Ovary (tissue), 3 donors: ENCODE results near the gene SCD.

Experiments
- EP300 ChIP-seq: sonication (generic); formaldehyde crosslinking; IDR thresholded peaks from one replicate; pipeline ENCODE4 v1.6.1; 2017; ENCODE audit warnings: antibody characterized with exemption
- POLR2A ChIP-seq: fragments of 450-650 bp; IDR thresholded peaks from one replicate; pipeline ENCODE4 v1.6.1; 2017; ENCODE audit warnings: antibody characterized with exemption, mild to moderate bottlenecking, moderate library complexity
- TF ChIP-seq, protein P1 (sequence below), 3 donors: fragments of 450-650 bp in 2 of 3; fragments of 200-600 bp in 1 of 3; IDR thresholded peaks; one replicate each; pipeline versions ENCODE4 v1.5.1 to v1.8.0; 2016 to 2022; ENCODE audit warnings: antibody characterized with exemption in 3 of 3, mild to moderate bottlenecking in 1 of 3
- donor health status: DM: no; HTN: no; CAD: no.

DNA sequence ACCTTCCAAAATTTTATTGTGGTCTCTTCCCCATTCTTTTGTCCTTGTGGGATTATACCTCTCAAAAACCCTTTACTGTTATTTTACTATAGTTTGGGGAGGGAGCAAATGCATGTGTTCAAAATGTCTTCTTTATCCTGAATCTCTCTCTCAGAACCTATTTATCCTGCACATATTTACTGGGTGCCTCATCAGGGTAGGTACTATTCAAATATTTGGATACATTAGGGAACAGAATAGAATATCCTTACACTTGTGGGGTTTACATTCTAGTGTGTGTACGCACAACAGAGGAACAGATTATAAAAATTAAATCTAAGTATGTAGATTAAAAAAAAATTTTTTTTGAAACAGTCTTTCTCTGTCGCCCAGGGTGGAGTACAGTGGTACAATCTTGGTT is 48.6 kb downstream of the SCD start:
- TF ChIP-seq, protein P1, sequence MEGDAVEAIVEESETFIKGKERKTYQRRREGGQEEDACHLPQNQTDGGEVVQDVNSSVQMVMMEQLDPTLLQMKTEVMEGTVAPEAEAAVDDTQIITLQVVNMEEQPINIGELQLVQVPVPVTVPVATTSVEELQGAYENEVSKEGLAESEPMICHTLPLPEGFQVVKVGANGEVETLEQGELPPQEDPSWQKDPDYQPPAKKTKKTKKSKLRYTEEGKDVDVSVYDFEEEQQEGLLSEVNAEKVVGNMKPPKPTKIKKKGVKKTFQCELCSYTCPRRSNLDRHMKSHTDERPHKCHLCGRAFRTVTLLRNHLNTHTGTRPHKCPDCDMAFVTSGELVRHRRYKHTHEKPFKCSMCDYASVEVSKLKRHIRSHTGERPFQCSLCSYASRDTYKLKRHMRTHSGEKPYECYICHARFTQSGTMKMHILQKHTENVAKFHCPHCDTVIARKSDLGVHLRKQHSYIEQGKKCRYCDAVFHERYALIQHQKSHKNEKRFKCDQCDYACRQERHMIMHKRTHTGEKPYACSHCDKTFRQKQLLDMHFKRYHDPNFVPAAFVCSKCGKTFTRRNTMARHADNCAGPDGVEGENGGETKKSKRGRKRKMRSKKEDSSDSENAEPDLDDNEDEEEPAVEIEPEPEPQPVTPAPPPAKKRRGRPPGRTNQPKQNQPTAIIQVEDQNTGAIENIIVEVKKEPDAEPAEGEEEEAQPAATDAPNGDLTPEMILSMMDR (IDR thresholded peaks at IDR 0.05), result no peak
- TF ChIP-seq POLR2A (no peak), EP300 (no peak)
